Measurements from ENCODE around the gene ELMO1. TPM values are rescaled to one million over a fixed set of nuclear protein-coding genes. Genes with fewer than 3 reads are reported as not detected.

The ELMO1 gene
- total RNA-seq, 1 donor from 2014 or later: 53.8 TPM

- TF ChIP-seq CTCF (IDR thresholded peaks at IDR 0.05): no peak
- ATAC-seq: peak; percentile 27
- Histone ChIP-seq H3K4me1 (peaks cover 8% of the 10 kb centered on the region), H3K36me3 (peaks cover 9% of the 10 kb centered on the region), H3K27me3 (no peaks in the 10 kb centered on the region), H3K27ac (no peak overlapping the region), H3K4me3 (no peak overlapping the region), H3K9me3 (no peaks in the 10 kb centered on the region)
- DNase-seq: no peak
- intact Hi-C loops (cut with DNase I): no loop called here
These were observed 432.4 kb downstream of the ELMO1 start for GRCh38 chr7:37016064-37016878.

GRCh38 chr7:37015353-37016034 lies 433.2 kb downstream of the ELMO1 start:
- H3K4me1 ChIP-seq: peaks cover 8% of the 10 kb centered on the region
- TF ChIP-seq CTCF (IDR thresholded peaks at IDR 0.05): no peak
- H3K27me3 ChIP-seq: no peaks in the 10 kb centered on the region
- ATAC-seq (no peak), DNase-seq (no peak)
- no peak overlapping the region for H3K4me3 ChIP-seq
- H3K27ac ChIP-seq: no peak overlapping the region
- no peaks in the 10 kb centered on the region for H3K9me3 ChIP-seq
- peaks cover 12% of the 10 kb centered on the region for H3K36me3 ChIP-seq
- intact Hi-C loops (cut with DNase I): no loop called here

- H3K4me3 ChIP-seq: no peak overlapping the region
- intact Hi-C loops (cut with DNase I): no loop called here
- ATAC-seq: no peak
- no peaks in the 10 kb centered on the region for H3K9me3 ChIP-seq
- no peak for DNase-seq
- no peak overlapping the region for H3K27ac ChIP-seq
- H3K27me3 ChIP-seq: no peaks in the 10 kb centered on the region
- peaks cover 12% of the 10 kb centered on the region for H3K4me1 ChIP-seq
- no peak for TF ChIP-seq CTCF (IDR thresholded peaks at IDR 0.05)
- H3K36me3 ChIP-seq: peaks cover 20% of the 10 kb centered on the region
These were observed 434.9 kb downstream of the ELMO1 start for GRCh38 chr7:37013771-37014170.

GRCh38 chr7:37011151-37011890 lies 437.3 kb downstream of the ELMO1 start:
- DNase-seq: no peak
- Histone ChIP-seq H3K27me3 (no peaks in the 10 kb centered on the region), H3K27ac (no peak overlapping the region), H3K4me1 (peaks cover 9% of the 10 kb centered on the region), H3K36me3 (peaks cover 20% of the 10 kb centered on the region), H3K4me3 (no peak overlapping the region), H3K9me3 (no peaks in the 10 kb centered on the region)
- ATAC-seq: no peak
- intact Hi-C loops (cut with DNase I): no loop called here
- TF ChIP-seq CTCF (IDR thresholded peaks at IDR 0.05): no peak

GRCh38 chr7:37009125-37009675 lies 439.5 kb downstream of the ELMO1 start:
- Histone ChIP-seq H3K4me1 (peaks cover 4% of the 10 kb centered on the region), H3K27me3 (no peaks in the 10 kb centered on the region), H3K27ac (no peak overlapping the region), H3K9me3 (no peaks in the 10 kb centered on the region), H3K36me3 (peaks cover 20% of the 10 kb centered on the region), H3K4me3 (no peak overlapping the region)
- ATAC-seq: no peak
- intact Hi-C loops (cut with DNase I): no loop called here
- DNase-seq: no peak
- TF ChIP-seq CTCF (IDR thresholded peaks at IDR 0.05): no peak
